Osteoblast (primary cell): ENCODE data around the gene EHMT2. TPM values are rescaled to one million over a fixed set of nuclear protein-coding genes. Genes with fewer than 3 reads are reported as not detected.

Experiments used
- DNase-seq: peaks from one replicate; pipeline ENCODE4 v3.0.0; 2011; ENCODE audit warnings: low spot score, mixed read lengths; ENCODE audit not compliant: insufficient read length; ENCODE audit errors: missing footprints
- H2AFZ ChIP-seq: 2 replicates; pipeline ENCODE4 v1.6.0; 2011; ENCODE audit warnings: mild to moderate bottlenecking, low read length
- H3K27ac ChIP-seq: 2 replicates; pipeline ENCODE4 v1.5.1; 2011; ENCODE audit warnings: mild to moderate bottlenecking, low read depth, low read length, moderate library complexity
- H3K27me3 ChIP-seq: 2 replicates; pipeline ENCODE4 v1.6.0; 2012; ENCODE audit warnings: mild to moderate bottlenecking, control low read depth, inconsistent platforms, low read length, moderate library complexity; ENCODE audit not compliant: insufficient read depth
- H3K36me3 ChIP-seq: 2 replicates; pipeline ENCODE4 v1.5.1; 2011; ENCODE audit warnings: mild to moderate bottlenecking, low read length, control low read depth, moderate library complexity; ENCODE audit not compliant: insufficient read depth
- H3K4me1 ChIP-seq: 2 replicates; pipeline ENCODE4 v1.5.1; 2011; ENCODE audit warnings: mild to moderate bottlenecking, low read length, control low read depth, moderate library complexity; ENCODE audit not compliant: insufficient read depth
- H3K4me2 ChIP-seq: 2 replicates; pipeline ENCODE4 v1.6.0; 2011; ENCODE audit warnings: mild to moderate bottlenecking, low read length; ENCODE audit not compliant: insufficient read depth
- H3K4me3 ChIP-seq: fragments of 200-600 bp; sonication (generic); 3 replicates; pipeline ENCODE4 v1.5.1; 2012; ENCODE audit warnings: mild to moderate bottlenecking, low read length, inconsistent platforms; ENCODE audit not compliant: insufficient read depth
- H3K79me2 ChIP-seq: 2 replicates; pipeline ENCODE4 v1.6.0; 2012; ENCODE audit warnings: mild to moderate bottlenecking, low read length, control low read depth, inconsistent platforms; ENCODE audit not compliant: insufficient read depth
- H3K9me3 ChIP-seq: 2 replicates; pipeline ENCODE4 v1.5.1; 2011; ENCODE audit warnings: low read depth, low read length, control low read depth
- H4K20me1 ChIP-seq: 2 replicates; pipeline ENCODE4 v1.6.0; 2012; ENCODE audit warnings: mild to moderate bottlenecking, low read length, control low read depth; ENCODE audit not compliant: insufficient read depth
- CTCF ChIP-seq: IDR thresholded peaks from 2 replicates; pipeline ENCODE4 v1.5.1; 2011; ENCODE audit warnings: mild to moderate bottlenecking, low read depth, low read length, moderate library complexity; ENCODE audit errors: extremely low read depth
- total RNA-seq: library from RNA; depleted of rRNA; stranded (reverse); fragments of >200 nt; gene quantifications from 2 replicates; pipeline ENCODE4 v1.2.3, GENCODE V29; 2012

Gene EHMT2
- total RNA-seq, 1 donor: 40.9 TPM

GRCh38 chr6:31945507-31946369, 48.2 kb upstream of the EHMT2 start, which contains the start of gene CFB:
Gene CFB, plus strand, starts transcription at chr6:31946095. Its CDS starts 127 bp downstream, at chr6:31946222.
- peak within 1 kb of the TSS; percentile 87 for H2AFZ ChIP-seq
- no peaks in the 10 kb centered on the region for H4K20me1 ChIP-seq
- peak within 1 kb of the TSS; percentile 94 for H3K4me2 ChIP-seq
- no peaks in the 10 kb centered on the region for H3K36me3 ChIP-seq
- peak within 1 kb of the TSS; percentile 81 for H3K27ac ChIP-seq
- H3K4me3 ChIP-seq: peak within 1 kb of the TSS; percentile 68
- no peaks in the 10 kb centered on the region for H3K9me3 ChIP-seq
- no peaks in the 10 kb centered on the region for H3K79me2 ChIP-seq
- DNase-seq: peak; percentile 97
- H3K27me3 ChIP-seq: peaks cover 5% of the 10 kb centered on the region
- TF ChIP-seq CTCF: no peak
- H3K4me1 ChIP-seq: peaks cover 23% of the 10 kb centered on the region

DNA sequence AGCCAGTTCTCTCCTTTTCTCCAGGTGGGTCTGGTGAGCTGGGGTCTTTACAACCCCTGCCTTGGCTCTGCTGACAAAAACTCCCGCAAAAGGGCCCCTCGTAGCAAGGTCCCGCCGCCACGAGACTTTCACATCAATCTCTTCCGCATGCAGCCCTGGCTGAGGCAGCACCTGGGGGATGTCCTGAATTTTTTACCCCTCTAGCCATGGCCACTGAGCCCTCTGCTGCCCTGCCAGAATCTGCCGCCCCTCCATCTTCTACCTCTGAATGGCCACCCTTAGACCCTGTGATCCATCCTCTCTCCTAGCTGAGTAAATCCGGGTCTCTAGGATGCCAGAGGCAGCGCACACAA, 47.6 kb upstream of the EHMT2 start:
- H3K9me3 ChIP-seq: no peaks in the 10 kb centered on the region
- H3K79me2 ChIP-seq: no peaks in the 10 kb centered on the region
- H3K4me3 ChIP-seq: peak overlapping the region; percentile 68
- H3K36me3 ChIP-seq: no peaks in the 10 kb centered on the region
- peaks cover 24% of the 10 kb centered on the region for H3K4me1 ChIP-seq
- peak overlapping the region; percentile 81 for H3K27ac ChIP-seq
- TF ChIP-seq CTCF: no peak
- DNase-seq: no peak
- H2AFZ ChIP-seq: peak overlapping the region; percentile 87
- no peaks in the 10 kb centered on the region for H4K20me1 ChIP-seq
- peaks cover 5% of the 10 kb centered on the region for H3K27me3 ChIP-seq
- H3K4me2 ChIP-seq: peak overlapping the region; percentile 94

GRCh38 chr6:31943742-31944141, 46.2 kb upstream of the EHMT2 start:
- no peak overlapping the region for H2AFZ ChIP-seq
- no peak overlapping the region for H3K4me3 ChIP-seq
- peaks cover 23% of the 10 kb centered on the region for H3K4me1 ChIP-seq
- TF ChIP-seq CTCF: no peak
- no peaks in the 10 kb centered on the region for H4K20me1 ChIP-seq
- H3K27ac ChIP-seq: no peak overlapping the region
- H3K9me3 ChIP-seq: no peaks in the 10 kb centered on the region
- H3K4me2 ChIP-seq: no peak overlapping the region
- no peaks in the 10 kb centered on the region for H3K79me2 ChIP-seq
- no peaks in the 10 kb centered on the region for H3K36me3 ChIP-seq
- H3K27me3 ChIP-seq: peaks cover 5% of the 10 kb centered on the region
- no peak for DNase-seq

DNA sequence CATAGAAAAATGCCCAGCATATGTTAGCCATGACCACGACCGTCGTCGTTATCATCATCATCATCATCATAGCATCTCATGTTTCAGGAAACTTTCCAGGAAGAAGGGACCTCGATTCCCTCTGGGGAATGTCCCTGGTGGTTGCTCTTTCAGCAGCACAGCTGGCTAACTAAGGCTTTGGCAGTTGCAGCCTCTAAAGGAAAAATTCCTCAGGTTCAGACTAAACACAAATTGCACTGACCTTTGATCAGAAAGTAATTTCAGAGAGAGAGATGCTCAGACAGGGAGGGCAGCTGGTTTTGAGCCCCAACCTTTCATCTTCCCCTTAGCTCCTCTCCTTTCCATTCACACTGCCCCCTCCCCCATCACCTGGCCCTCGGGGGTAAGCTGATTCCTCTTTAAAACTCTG, 42.8 kb upstream of the EHMT2 start:
- H3K79me2 ChIP-seq: no peaks in the 10 kb centered on the region
- peaks cover 5% of the 10 kb centered on the region for H3K27me3 ChIP-seq
- no peaks in the 10 kb centered on the region for H4K20me1 ChIP-seq
- H3K4me3 ChIP-seq: no peak overlapping the region
- H3K27ac ChIP-seq: no peak overlapping the region
- H3K9me3 ChIP-seq: no peaks in the 10 kb centered on the region
- peak; percentile 83 for DNase-seq
- no peaks in the 10 kb centered on the region for H3K36me3 ChIP-seq
- peaks cover 9% of the 10 kb centered on the region for H3K4me1 ChIP-seq
- peak overlapping the region; percentile 15 for H2AFZ ChIP-seq
- TF ChIP-seq CTCF: no peak
- H3K4me2 ChIP-seq: no peak overlapping the region
